NK-92 (cell line): ENCODE data around the gene C19orf73.

Experiments used
- DNase-seq: peaks from one replicate; lab custom pipeline; 2025; ENCODE audit not compliant: unreplicated experiment; lab: John Stamatoyannopoulos, UW

The C19orf73 gene

GRCh38 chr19:49070416-49070815 is 48.5 kb downstream of the C19orf73 start:
- no peak for DNase-seq

GRCh38 chr19:49069026-49069425 is 49.9 kb downstream of the C19orf73 start:
- DNase-seq, result no peak
